K562 (cell line): ENCODE results near the gene NONO.

Source experiments
- NELFE ChIP-seq: IDR thresholded peaks from 2 replicates; pipeline ENCODE4 v1.6.1; 2011; ENCODE audit warnings: mild to moderate bottlenecking; ENCODE audit not compliant: insufficient read depth, insufficient read length
- POLR2H ChIP-seq: IDR thresholded peaks from 2 replicates; pipeline ENCODE4 v1.6.1; 2016; ENCODE audit warnings: missing genetic modification characterization, low read depth, mild to moderate bottlenecking, control low read depth, missing compliant biosample characterization, moderate library complexity
- ZNF407 ChIP-seq: fragments of 450-650 bp; IDR thresholded peaks from 2 replicates; pipeline ENCODE4 v1.6.1; 2016; ENCODE audit warnings: low read depth
- ZNF707 ChIP-seq: fragments of 250-450 bp; sonication (Bioruptor Pico); conservative IDR thresholded peaks from 2 replicates; pipeline ENCODE4 v1.8.0; 2022; ENCODE audit warnings: inconsistent platforms, mild to moderate bottlenecking, moderate library complexity

- no peak for TF ChIP-seq ZNF707
- no peak for TF ChIP-seq ZNF407
- TF ChIP-seq NELFE = no peak
- no peak for TF ChIP-seq POLR2H (tag)
Measured at GRCh38 chrX:71321731-71322130, 38.3 kb downstream of the NONO start.
